DOHH2 (cell line): ENCODE results near the gene RECQL5.

Experiments
- H3F3A ChIP-seq: fragments of 200-600 bp; sonication (generic), shearing (Covaris generic); 2 replicates; pipeline ENCODE4 v1.6.0; 2016; ENCODE audit warnings: antibody characterized with exemption, mild to moderate bottlenecking; ENCODE audit not compliant: control insufficient read depth, insufficient read depth
- H3K27ac ChIP-seq: fragments of 200-600 bp; sonication (generic); 2 replicates; pipeline ENCODE4 v1.5.1; 2014; ENCODE audit warnings: low read depth, mild to moderate bottlenecking, low read length, moderate library complexity
- H3K27me3 ChIP-seq: fragments of 200-600 bp; sonication (generic); 2 replicates; pipeline ENCODE4 v1.6.1; 2014; ENCODE audit warnings: mild to moderate bottlenecking, low read length, mixed read lengths; ENCODE audit not compliant: control insufficient read depth
- H3K36me3 ChIP-seq: fragments of 200-600 bp; sonication (generic); 2 replicates; pipeline ENCODE4 v1.6.1; 2014; ENCODE audit warnings: mild to moderate bottlenecking, low read length, moderate library complexity, mixed read lengths; ENCODE audit not compliant: control insufficient read depth
- H3K4me1 ChIP-seq: fragments of 200-600 bp; sonication (generic); 2 replicates; pipeline ENCODE4 v1.6.1; 2014; ENCODE audit warnings: mild to moderate bottlenecking, low read length, mixed read lengths; ENCODE audit not compliant: control insufficient read depth
- H3K4me2 ChIP-seq: fragments of 200-600 bp; sonication (generic); 2 replicates; pipeline ENCODE4 v1.6.0; 2014; ENCODE audit warnings: mild to moderate bottlenecking, low read length, moderate library complexity
- H3K4me3 ChIP-seq: fragments of 200-600 bp; sonication (generic); 2 replicates; pipeline ENCODE4 v1.5.1; 2014; ENCODE audit warnings: mild to moderate bottlenecking, low read length, mixed read lengths
- H3K79me2 ChIP-seq: fragments of 200-600 bp; sonication (generic); 2 replicates; pipeline ENCODE4 v1.6.1; 2014; ENCODE audit warnings: mild to moderate bottlenecking, low read length, mixed read lengths; ENCODE audit not compliant: control insufficient read depth
- H3K9me2 ChIP-seq: fragments of 200-600 bp; sonication (generic); replicated peaks from 2 replicates; pipeline ENCODE4 v1.6.1; 2014; ENCODE audit warnings: mild to moderate bottlenecking, low read length, mixed read lengths; ENCODE audit not compliant: control insufficient read depth
- H3K9me3 ChIP-seq: fragments of 200-600 bp; sonication (generic); 2 replicates; pipeline ENCODE4 v1.6.1; 2014; ENCODE audit warnings: antibody characterized with exemption, low read length, mixed read lengths; ENCODE audit not compliant: control insufficient read depth, insufficient read depth
- H4K20me1 ChIP-seq: fragments of 200-600 bp; sonication (generic); 2 replicates; pipeline ENCODE4 v1.6.0; 2014; ENCODE audit warnings: low read depth, mild to moderate bottlenecking, antibody characterized with exemption, low read length, moderate library complexity; ENCODE audit not compliant: control insufficient read depth, insufficient read depth
- EZH2phosphoT487 ChIP-seq: fragments of 200-600 bp; sonication (generic); IDR thresholded peaks from 2 replicates; pipeline ENCODE4 v1.6.1; 2017; ENCODE audit warnings: borderline replicate concordance, mild to moderate bottlenecking, antibody characterized with exemption, low read length, moderate library complexity, mixed read lengths
- TF ChIP-seq, protein P1 (sequence below): fragments of 200-600 bp; sonication (generic); IDR thresholded peaks from one replicate; pipeline ENCODE4 v1.5.1; 2014; ENCODE audit warnings: antibody characterized with exemption, mild to moderate bottlenecking, low read depth, low read length; ENCODE audit not compliant: poor library complexity, severe bottlenecking

The RECQL5 gene

DNA sequence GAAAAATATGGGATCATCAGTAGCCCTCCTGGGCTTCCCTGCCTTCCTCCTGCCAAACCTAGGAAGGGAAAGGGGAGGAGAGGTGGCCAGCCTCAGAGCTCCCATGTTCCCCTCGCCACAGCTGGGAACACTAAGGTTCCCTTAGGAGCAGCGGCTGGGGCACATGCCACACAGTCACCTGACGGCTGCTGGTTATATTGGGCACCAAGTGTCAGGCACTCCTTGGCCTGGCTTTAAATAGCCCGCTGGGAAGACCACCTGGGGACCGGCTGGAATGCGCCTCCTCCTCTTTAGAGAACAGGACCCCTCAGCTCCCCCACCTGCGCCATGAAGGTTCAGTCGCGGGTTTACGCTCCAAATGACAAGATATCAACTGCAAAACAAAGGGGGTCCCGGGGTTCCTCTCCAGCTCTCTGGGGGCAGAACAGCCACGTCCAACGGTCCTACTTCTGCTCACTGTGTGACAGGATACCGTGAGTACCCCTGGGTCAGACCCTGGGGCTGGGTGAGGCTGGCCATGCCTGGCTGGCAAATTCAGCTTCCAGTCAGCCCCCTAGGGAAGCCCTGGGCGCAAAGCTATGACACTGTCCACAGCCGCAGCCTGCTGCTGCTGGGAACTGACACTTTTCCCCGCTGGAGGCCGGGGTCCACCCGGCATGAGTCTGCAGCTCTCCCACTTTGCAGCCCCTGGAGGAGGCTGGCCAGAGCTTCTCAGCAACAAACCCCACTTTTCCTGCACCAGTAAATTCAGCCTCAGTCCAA lies 30.4 kb downstream of the RECQL5 start:
- Histone ChIP-seq H3K4me2 (no peak overlapping the region), H3K4me1 (peaks cover 21% of the 10 kb centered on the region), H3F3A (no peaks in the 10 kb centered on the region), H3K36me3 (peaks cover 34% of the 10 kb centered on the region), H3K4me3 (no peak overlapping the region), H3K27ac (no peak overlapping the region), H4K20me1 (0 out of 2 replicates have a peak, but pooled peaks cover under 1% of the 10 kb centered on the region), H3K9me2 (no peaks in the 10 kb centered on the region), H3K79me2 (no peaks in the 10 kb centered on the region; the same call in 1 of the 2 replicates), H3K27me3 (no peaks in the 10 kb centered on the region), H3K9me3 (no peaks in the 10 kb centered on the region)
- TF ChIP-seq, protein P1, sequence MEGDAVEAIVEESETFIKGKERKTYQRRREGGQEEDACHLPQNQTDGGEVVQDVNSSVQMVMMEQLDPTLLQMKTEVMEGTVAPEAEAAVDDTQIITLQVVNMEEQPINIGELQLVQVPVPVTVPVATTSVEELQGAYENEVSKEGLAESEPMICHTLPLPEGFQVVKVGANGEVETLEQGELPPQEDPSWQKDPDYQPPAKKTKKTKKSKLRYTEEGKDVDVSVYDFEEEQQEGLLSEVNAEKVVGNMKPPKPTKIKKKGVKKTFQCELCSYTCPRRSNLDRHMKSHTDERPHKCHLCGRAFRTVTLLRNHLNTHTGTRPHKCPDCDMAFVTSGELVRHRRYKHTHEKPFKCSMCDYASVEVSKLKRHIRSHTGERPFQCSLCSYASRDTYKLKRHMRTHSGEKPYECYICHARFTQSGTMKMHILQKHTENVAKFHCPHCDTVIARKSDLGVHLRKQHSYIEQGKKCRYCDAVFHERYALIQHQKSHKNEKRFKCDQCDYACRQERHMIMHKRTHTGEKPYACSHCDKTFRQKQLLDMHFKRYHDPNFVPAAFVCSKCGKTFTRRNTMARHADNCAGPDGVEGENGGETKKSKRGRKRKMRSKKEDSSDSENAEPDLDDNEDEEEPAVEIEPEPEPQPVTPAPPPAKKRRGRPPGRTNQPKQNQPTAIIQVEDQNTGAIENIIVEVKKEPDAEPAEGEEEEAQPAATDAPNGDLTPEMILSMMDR = no peak
- no peak for TF ChIP-seq EZH2phosphoT487

DNA sequence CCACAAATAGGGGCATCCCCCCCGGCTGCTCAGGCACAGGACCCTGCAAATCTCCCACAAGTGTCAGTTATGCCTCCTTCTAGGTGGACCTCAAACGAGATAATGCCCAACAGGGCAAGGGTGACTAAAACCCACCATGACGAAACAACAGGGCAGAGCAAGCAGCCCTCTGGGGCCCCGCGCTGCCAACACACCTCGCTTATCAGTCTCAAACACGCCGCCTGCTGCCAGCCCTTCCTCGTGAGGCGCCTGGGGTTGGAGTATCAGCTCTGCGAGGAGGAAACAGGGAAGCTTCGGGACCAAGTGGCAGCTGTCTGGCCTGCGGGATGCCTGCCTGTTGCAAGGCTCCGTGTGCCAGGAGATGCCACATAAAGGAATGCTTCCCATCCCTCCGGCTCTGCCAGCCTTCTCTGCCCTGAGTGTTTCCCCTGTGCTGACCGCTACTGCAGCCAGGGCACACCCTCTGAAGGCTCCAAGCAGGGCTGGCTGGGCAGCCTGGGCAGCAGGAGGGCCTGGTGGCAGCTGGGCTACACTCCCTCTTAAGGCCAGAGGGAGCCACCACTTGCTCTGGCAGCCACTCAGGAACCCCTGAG lies 31.2 kb downstream of the RECQL5 start:
- H3K27me3 ChIP-seq = no peaks in the 10 kb centered on the region
- H3K4me2 ChIP-seq = no peak overlapping the region
- peaks cover 21% of the 10 kb centered on the region for H3K4me1 ChIP-seq
- no peak overlapping the region for H3K4me3 ChIP-seq
- H3K9me2 ChIP-seq = no peaks in the 10 kb centered on the region
- no peaks in the 10 kb centered on the region; the same call in 1 of the 2 replicates for H3K79me2 ChIP-seq
- H3F3A ChIP-seq = no peaks in the 10 kb centered on the region
- peaks cover 35% of the 10 kb centered on the region for H3K36me3 ChIP-seq
- H4K20me1 ChIP-seq = no peaks in the 10 kb centered on the region
- TF ChIP-seq, protein P1 = no peak
- TF ChIP-seq EZH2phosphoT487 = no peak
- H3K9me3 ChIP-seq = no peaks in the 10 kb centered on the region
- H3K27ac ChIP-seq = no peak overlapping the region

DNA sequence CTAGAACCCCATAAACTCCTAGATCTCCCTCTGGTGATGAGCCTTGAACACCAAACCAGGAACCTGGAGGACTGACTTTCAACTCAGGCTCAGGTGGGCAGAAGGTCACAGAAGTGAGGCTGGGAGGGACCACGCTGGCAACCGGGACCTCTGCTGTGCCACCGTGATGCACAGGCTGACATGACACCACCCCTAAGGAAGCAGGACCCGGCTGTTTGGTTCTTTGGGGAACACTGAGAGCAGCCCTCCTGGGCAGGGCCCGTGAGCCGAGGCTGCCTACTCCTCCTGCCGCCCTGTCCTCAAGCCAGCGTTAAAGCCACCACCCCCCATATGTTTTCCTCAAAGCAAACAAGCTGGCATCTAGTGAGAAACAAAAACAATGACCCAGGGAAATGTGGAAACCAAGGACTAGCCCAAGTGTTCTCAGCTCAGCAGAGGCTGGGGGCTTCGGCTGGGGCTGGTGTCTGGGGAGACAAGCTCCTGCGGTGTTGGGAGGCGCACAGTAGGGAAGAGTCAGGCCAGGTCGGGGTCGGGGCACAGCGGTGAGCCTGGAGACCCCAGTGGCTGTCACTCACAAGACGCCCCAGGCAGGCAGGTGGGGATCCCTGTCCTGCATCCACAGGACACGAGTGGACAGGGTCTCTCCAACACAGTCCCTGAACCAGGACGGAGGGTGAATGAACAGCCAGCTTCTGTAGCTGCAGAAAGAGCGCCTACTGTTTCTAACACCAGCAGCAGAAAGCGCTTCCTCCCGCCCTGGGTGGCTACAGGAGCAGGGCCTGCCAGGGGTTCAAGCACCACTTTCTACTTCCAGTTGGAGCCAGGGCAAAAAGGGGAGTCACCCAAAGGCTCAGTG lies 32.0 kb downstream of the RECQL5 start:
- H3K27ac ChIP-seq = no peak overlapping the region

More for the DNA sequence above, 32.0 kb downstream of the RECQL5 start:
- Histone ChIP-seq H3K4me2 (no peak overlapping the region), H3K79me2 (no peaks in the 10 kb centered on the region; the same call in 1 of the 2 replicates), H3K27me3 (no peaks in the 10 kb centered on the region), H3F3A (no peaks in the 10 kb centered on the region), H3K9me3 (no peaks in the 10 kb centered on the region), H4K20me1 (no peaks in the 10 kb centered on the region), H3K36me3 (peaks cover 37% of the 10 kb centered on the region), H3K4me3 (no peak overlapping the region), H3K4me1 (peaks cover 21% of the 10 kb centered on the region), H3K9me2 (no peaks in the 10 kb centered on the region)
- TF ChIP-seq EZH2phosphoT487 = no peak
- TF ChIP-seq, protein P1 = no peak
